IMR-90 (cell line): ENCODE measurements around the gene ANP32A. TPM values are rescaled to one million over a fixed set of nuclear protein-coding genes. Genes with fewer than 3 reads are reported as not detected.

Experiments used
- ATAC-seq: fragments of 200-7000 bp; cut with Tn5 transposase; 2 replicates; pipeline ENCODE4 v1.9.1; 2020; ENCODE audit warnings: low read depth, mild to moderate bottlenecking, moderate library complexity
- BruUV-seq: library from RNA; stranded (reverse); fragments of 400-500 nt; replicated peaks from 2 replicates; lab custom pipeline; 2021; lab: Mats Ljungman, UMichigan
- CTCF ChIA-PET: fragments of 300-600 bp; formaldehyde crosslinking; extraction: SDS; loops from one replicate; lab custom pipeline; 2021; ENCODE audit warnings: antibody characterized with exemption; lab: Yijun Ruan, JAX
- POLR2A ChIA-PET: fragments of 300-600 bp; sonication (Branson Sonifier 250); formaldehyde crosslinking; loops from one replicate; lab custom pipeline; 2022; ENCODE audit warnings: antibody characterized with exemption; ENCODE audit not compliant: unreplicated experiment; lab: Charles Lee
- DNase-seq: peaks from one replicate; pipeline ENCODE4 v3.0.0; 2013
- H2AFZ ChIP-seq: replicated peaks from 2 replicates; pipeline ENCODE3; 2013; ENCODE audit warnings: low read length, mild to moderate bottlenecking; ENCODE audit not compliant: poor library complexity
- H2AK5ac ChIP-seq: 2 replicates; pipeline ENCODE4 v1.6.1; 2013; ENCODE audit warnings: low read depth, low read length, inconsistent platforms
- H2AK9ac ChIP-seq: replicated peaks from 2 replicates; pipeline ENCODE3; 2013; ENCODE audit warnings: mild to moderate bottlenecking, low read depth, low read length, moderate library complexity; ENCODE audit not compliant: poor library complexity
- H2BK120ac ChIP-seq: 2 replicates; pipeline ENCODE4 v1.6.1; 2013; ENCODE audit warnings: low read depth, low read length, inconsistent platforms
- H2BK15ac ChIP-seq: 3 replicates; pipeline ENCODE4 v1.6.1; 2013; ENCODE audit warnings: low read depth, low read length, inconsistent platforms
- H2BK20ac ChIP-seq: 2 replicates; pipeline ENCODE4 v1.6.1; 2013; ENCODE audit warnings: low read depth, mild to moderate bottlenecking, inconsistent platforms, low read length, moderate library complexity
- H2BK5ac ChIP-seq: 2 replicates; pipeline ENCODE4 v1.6.1; 2013; ENCODE audit warnings: mild to moderate bottlenecking, low read depth, low read length, inconsistent platforms; ENCODE audit not compliant: poor library complexity, severe bottlenecking
- H3K14ac ChIP-seq: replicated peaks from 2 replicates; pipeline ENCODE4 v1.6.1; 2013; ENCODE audit warnings: low read depth, low read length, inconsistent platforms
- H3K18ac ChIP-seq: 2 replicates; pipeline ENCODE4 v1.6.1; 2013; ENCODE audit warnings: low read depth, low read length, control low read depth
- H3K23ac ChIP-seq: 2 replicates; pipeline ENCODE4 v1.6.1; 2013; ENCODE audit warnings: low read depth, low read length, inconsistent platforms
- H3K27ac ChIP-seq: 2 replicates; pipeline ENCODE4 v1.5.1; 2013; ENCODE audit warnings: mild to moderate bottlenecking, control low read depth, low read length; ENCODE audit not compliant: insufficient read depth
- H3K27me3 ChIP-seq: 2 replicates; pipeline ENCODE4 v1.6.1; 2013; ENCODE audit warnings: low read length; ENCODE audit not compliant: control insufficient read depth, insufficient read depth
- H3K36me3 ChIP-seq: 2 replicates; pipeline ENCODE4 v1.6.1; 2013; ENCODE audit warnings: low read length, mixed read lengths; ENCODE audit not compliant: control insufficient read depth, insufficient read depth
- H3K4ac ChIP-seq: 2 replicates; pipeline ENCODE4 v1.6.1; 2013; ENCODE audit warnings: low read depth, low read length, inconsistent platforms
- H3K4me1 ChIP-seq: 2 replicates; pipeline ENCODE4 v1.6.1; 2013; ENCODE audit warnings: low read length, mixed read lengths; ENCODE audit not compliant: control insufficient read depth, insufficient read depth
- H3K4me2 ChIP-seq: 2 replicates; pipeline ENCODE4 v1.6.1; 2013; ENCODE audit warnings: low read depth, mild to moderate bottlenecking, control low read depth, low read length, moderate library complexity
- H3K4me3 ChIP-seq: 2 replicates; pipeline ENCODE4 v1.5.1; 2013; ENCODE audit warnings: low read depth, mild to moderate bottlenecking, control low read depth, low read length, moderate library complexity; ENCODE audit not compliant: insufficient read depth
- H3K56ac ChIP-seq: 2 replicates; pipeline ENCODE4 v1.6.1; 2013; ENCODE audit warnings: low read length, inconsistent platforms; ENCODE audit not compliant: insufficient read depth; ENCODE audit errors: extremely low read depth
- H3K79me1 ChIP-seq, 2 experiments: 2 replicates each; pipeline ENCODE4 v1.6.1; 2013; ENCODE audit warnings: low read length in 2 of 2, inconsistent platforms in 1 of 2, low read depth in 1 of 2
- H3K9ac ChIP-seq: 2 replicates; pipeline ENCODE4 v1.6.1; 2013; ENCODE audit warnings: low read depth, low read length, control low read depth
- H3K9me1 ChIP-seq: 2 replicates; pipeline ENCODE4 v1.6.1; 2013; ENCODE audit warnings: low read length, inconsistent platforms; ENCODE audit not compliant: insufficient read depth
- H3K9me3 ChIP-seq: 2 replicates; pipeline ENCODE4 v1.6.1; 2013; ENCODE audit warnings: low read length; ENCODE audit not compliant: control insufficient read depth, insufficient read depth
- H4K20me1 ChIP-seq: 2 replicates; pipeline ENCODE4 v1.6.1; 2013; ENCODE audit warnings: low read length, inconsistent platforms; ENCODE audit not compliant: insufficient read depth
- H4K5ac ChIP-seq: 2 replicates; pipeline ENCODE4 v1.6.1; 2013; ENCODE audit warnings: mild to moderate bottlenecking, low read depth, low read length, control low read depth
- H4K8ac ChIP-seq, 2 experiments: 2 replicates each; pipeline ENCODE4 v1.6.1; 2013; ENCODE audit warnings: low read depth in 2 of 2, low read length in 2 of 2, control low read depth in 1 of 2, inconsistent platforms in 1 of 2
- H4K91ac ChIP-seq: 2 replicates; pipeline ENCODE4 v1.6.1; 2013; ENCODE audit warnings: low read depth, low read length, inconsistent platforms; ENCODE audit not compliant: insufficient read depth
- BHLHE40 ChIP-seq: fragments of 150-350 bp; IDR thresholded peaks from 2 replicates; pipeline ENCODE4 v1.6.1; 2016; ENCODE audit warnings: mild to moderate bottlenecking, low read depth, low read length
- CEBPB ChIP-seq: IDR thresholded peaks from 2 replicates; pipeline ENCODE4 v1.6.1; 2012; ENCODE audit warnings: low read depth, low read length, improper control_type of control experiment
- CTCF ChIP-seq: conservative IDR thresholded peaks from 2 replicates; pipeline ENCODE4 v1.5.1; 2012; ENCODE audit warnings: mild to moderate bottlenecking, low read depth, low read length, improper control_type of control experiment
- ELK1 ChIP-seq: fragments of 150-350 bp; IDR thresholded peaks from 2 replicates; pipeline ENCODE4 v1.6.1; 2016; ENCODE audit warnings: low read depth, mild to moderate bottlenecking, low read length, moderate library complexity, borderline replicate concordance
- MAFK ChIP-seq: IDR thresholded peaks from 2 replicates; pipeline ENCODE4 v1.6.1; 2012; ENCODE audit warnings: low read depth, low read length, improper control_type of control experiment
- MAZ ChIP-seq: IDR thresholded peaks from 2 replicates; pipeline ENCODE4 v1.6.1; 2012; ENCODE audit warnings: low read depth, mild to moderate bottlenecking, low read length, improper control_type of control experiment, moderate library complexity, borderline replicate concordance
- MXI1 ChIP-seq: IDR thresholded peaks from 2 replicates; pipeline ENCODE4 v1.6.1; 2012; ENCODE audit warnings: low read depth, mild to moderate bottlenecking, low read length, moderate library complexity, borderline replicate concordance
- NFE2L2 ChIP-seq: fragments of 150-350 bp; IDR thresholded peaks from 2 replicates; pipeline ENCODE4 v1.6.1; 2016; ENCODE audit warnings: low read depth, mild to moderate bottlenecking, low read length
- POLR2A ChIP-seq: IDR thresholded peaks from 2 replicates; pipeline ENCODE4 v1.6.1; 2012; ENCODE audit warnings: mild to moderate bottlenecking, low read depth, low read length
- RAD21 ChIP-seq: IDR thresholded peaks from 2 replicates; pipeline ENCODE4 v1.6.1; 2012; ENCODE audit warnings: low read length, improper control_type of control experiment
- RCOR1 ChIP-seq: IDR thresholded peaks from 2 replicates; pipeline ENCODE4 v1.6.1; 2012; ENCODE audit warnings: mild to moderate bottlenecking, low read length, improper control_type of control experiment; ENCODE audit not compliant: insufficient replicate concordance
- RFX5 ChIP-seq: IDR thresholded peaks from 2 replicates; pipeline ENCODE4 v1.8.0; 2012; ENCODE audit warnings: low read depth, mild to moderate bottlenecking, low read length, moderate library complexity
- USF2 ChIP-seq: fragments of 150-350 bp; IDR thresholded peaks from 2 replicates; pipeline ENCODE4 v1.6.1; 2017; ENCODE audit warnings: mild to moderate bottlenecking, antibody characterized with exemption, low read length, low read depth
- WGBS, 2 experiments: methylation state at CpG; one replicate each; pipeline versions ENCODE4 v1.1.5 to v1.1.7; 2013; ENCODE audit warnings: missing lambda C conversion rate in 2 of 2; ENCODE audit not compliant: insufficient read length in 1 of 2; ENCODE audit errors: extremely low coverage in 2 of 2; 5-methylcytosine and 5-hydroxymethylcytosine counted together
- dilution Hi-C: fragments of 300-500 bp; cut with HindIII; formaldehyde crosslinking; loops from one replicate; pipeline ENCODE4 v1.14.3; 2018; ENCODE audit warnings: low sequenced_read_pairs; ENCODE audit not compliant: unreplicated experiment
- in situ Hi-C: fragments of 300-500 bp; cut with MboI; formaldehyde crosslinking; loops from 3 replicates; pipeline ENCODE4 v1.14.3; 2019; ENCODE audit warnings: low sequenced_read_pairs, inconsistent platforms, mixed read lengths
- intact Hi-C: fragments of 100-400 bp; cut with micrococcal nuclease; formaldehyde crosslinking; loops from 2 replicates; pipeline ENCODE4 v1.10.0; 2022
- polyA plus RNA-seq, 3 experiments: library from polyadenylated mRNA; depleted of rRNA; stranded (reverse); fragments of >200 nt; gene quantifications; 2 replicates each; pipeline ENCODE4 v1.2.3, GENCODE V29; 2012; ENCODE audit warnings: low replicate concordance in 1 of 3
- total RNA-seq: library from RNA; depleted of rRNA; stranded (reverse); fragments of >200 nt; gene quantifications from 2 replicates; pipeline ENCODE4 v1.2.3, GENCODE V29; 2012

The ANP32A gene
- total and polyA plus RNA-seq, 2 of the 4 experiments (the other 2 are of a cell fraction) = 62.4 to 72.8 TPM

- no peak overlapping the region for H3K14ac ChIP-seq
- H3K79me1 ChIP-seq = peaks cover 64 to 91% of the 10 kb centered on the region in 2 experiments
- H3K9me1 ChIP-seq = peaks cover 47% of the 10 kb centered on the region
- no peak overlapping the region for H3K4me3 ChIP-seq
- no peak overlapping the region for H3K4me2 ChIP-seq
- H2AFZ ChIP-seq = no peak overlapping the region
- no peak overlapping the region for H3K56ac ChIP-seq
- intact Hi-C loops (no loop called here), in situ Hi-C loops (no loop called here), dilution Hi-C loops (no loop called here)
- ATAC-seq (no peak), DNase-seq (no peak)
- peaks cover 5% of the 10 kb centered on the region; the same call in 1 of the 2 replicates for H3K36me3 ChIP-seq
- peaks cover 93% of the 10 kb centered on the region for H4K20me1 ChIP-seq
- no peak overlapping the region for H2AK5ac ChIP-seq
- 50% methylated on average over 3 of the region's 5 CpGs; no CpG with 5 or more reads in 1 of the 2 experiments for WGBS, 2 experiments
- no peak overlapping the region for H4K8ac ChIP-seq
- TF ChIP-seq NFE2L2 (no peak), MAFK (no peak), BHLHE40 (no peak), MXI1 (no peak), POLR2A (no peak), USF2 (no peak), RFX5 (no peak), CEBPB (no peak), RAD21 (no peak), RCOR1 (no peak), ELK1 (no peak), CTCF (no peak), MAZ (no peak)
- H3K27ac ChIP-seq = no peak overlapping the region
- H2BK120ac ChIP-seq = no peak overlapping the region
- no peak overlapping the region for H2BK15ac ChIP-seq
- no peaks in the 10 kb centered on the region for H3K27me3 ChIP-seq
- H3K4ac ChIP-seq = no peak overlapping the region
- BruUV-seq = no TSS peak
- ChIA-PET CTCF (no interaction called here), POLR2A (no interaction called here)
- no peak overlapping the region for H3K9ac ChIP-seq
- H3K18ac ChIP-seq = no peak overlapping the region
- H2AK9ac ChIP-seq = no peak overlapping the region
- no peak overlapping the region for H2BK5ac ChIP-seq
- peaks cover 12% of the 10 kb centered on the region for H3K4me1 ChIP-seq
- H2BK20ac ChIP-seq = no peak overlapping the region
- H4K91ac ChIP-seq = no peak overlapping the region
- no peak overlapping the region for H4K5ac ChIP-seq
- H3K23ac ChIP-seq = no peak overlapping the region
- no peaks in the 10 kb centered on the region for H3K9me3 ChIP-seq
Measured at GRCh38 chr15:68808770-68809169, 11.9 kb downstream of the ANP32A start.
